Activated CD8-positive, alpha-beta T cell treated with anti-CD3 and anti-CD28 coated beads for 36 hours (primary cell): Measurements from ENCODE around the gene HNRNPL. TPM values are rescaled to one million over a fixed set of nuclear protein-coding genes. Genes with fewer than 3 reads are reported as not detected.

ENCODE experiments used
- ATAC-seq: fragments of 200-7000 bp; cut with Tn5 transposase; one replicate; pipeline ENCODE4 v1.10.0; 2021; ENCODE audit warnings: mild to moderate bottlenecking, moderate library complexity
- CTCF ChIA-PET: fragments of 350-600 bp; sonication (Branson Sonifier 250); formaldehyde crosslinking; loops from one replicate; lab custom pipeline; 2021; ENCODE audit warnings: antibody characterized with exemption; lab: Charles Lee
- POLR2A ChIA-PET: fragments of 350-600 bp; sonication (Branson Sonifier 250); formaldehyde crosslinking; loops from one replicate; lab custom pipeline; 2021; ENCODE audit warnings: antibody characterized with exemption; lab: Charles Lee
- DNase-seq: peaks from one replicate; pipeline ENCODE4 v3.0.0-alpha.2; 2020
- H3K27ac Mint-ChIP-seq: one replicate; pipeline ENCODE4 v1.8.0; 2021; ENCODE audit warnings: mild to moderate bottlenecking, mixed read lengths
- H3K27me3 Mint-ChIP-seq: one replicate; pipeline ENCODE4 v1.8.0; 2021; ENCODE audit warnings: mixed read lengths
- H3K36me3 Mint-ChIP-seq: one replicate; pipeline ENCODE4 v1.8.0; 2021; ENCODE audit warnings: low read depth, mixed read lengths
- H3K4me1 Mint-ChIP-seq: one replicate; pipeline ENCODE4 v1.8.0; 2021; ENCODE audit warnings: low read depth, mixed read lengths
- H3K4me3 Mint-ChIP-seq: one replicate; pipeline ENCODE4 v1.8.0; 2021; ENCODE audit warnings: mild to moderate bottlenecking, moderate library complexity, mixed read lengths
- H3K9me3 Mint-ChIP-seq: one replicate; pipeline ENCODE4 v1.8.0; 2021; ENCODE audit warnings: mixed read lengths
- intact Hi-C: fragments of 100-400 bp; cut with micrococcal nuclease; formaldehyde crosslinking; loops from one replicate; pipeline ENCODE4 v1.10.0; 2022
- total RNA-seq, 2 experiments: library from RNA; stranded (reverse); gene quantifications; one replicate each; pipeline ENCODE4 v1.2.3, GENCODE V29; 2021
- TF ChIP-seq, protein P1 (sequence below): fragments of 200-600 bp; IDR thresholded peaks from one replicate; pipeline ENCODE4 v1.8.0; 2022; ENCODE audit warnings: antibody characterized with exemption, mild to moderate bottlenecking

Gene HNRNPL
- total RNA-seq, 2 experiments from 2014 or later = 747 to 761 TPM

GRCh38 chr19:38806371-38806770, 43.4 kb downstream of the HNRNPL start:
- no peak for DNase-seq
- Mint-ChIP-seq H3K9me3 (no peaks in the 10 kb centered on the region), H3K36me3 (no peaks in the 10 kb centered on the region), H3K27me3 (no peaks in the 10 kb centered on the region), H3K4me1 (peaks cover 5% of the 10 kb centered on the region), H3K4me3 (no peak overlapping the region), H3K27ac (no peak overlapping the region)
- intact Hi-C loops = no loop called here
- TF ChIP-seq, protein P1, sequence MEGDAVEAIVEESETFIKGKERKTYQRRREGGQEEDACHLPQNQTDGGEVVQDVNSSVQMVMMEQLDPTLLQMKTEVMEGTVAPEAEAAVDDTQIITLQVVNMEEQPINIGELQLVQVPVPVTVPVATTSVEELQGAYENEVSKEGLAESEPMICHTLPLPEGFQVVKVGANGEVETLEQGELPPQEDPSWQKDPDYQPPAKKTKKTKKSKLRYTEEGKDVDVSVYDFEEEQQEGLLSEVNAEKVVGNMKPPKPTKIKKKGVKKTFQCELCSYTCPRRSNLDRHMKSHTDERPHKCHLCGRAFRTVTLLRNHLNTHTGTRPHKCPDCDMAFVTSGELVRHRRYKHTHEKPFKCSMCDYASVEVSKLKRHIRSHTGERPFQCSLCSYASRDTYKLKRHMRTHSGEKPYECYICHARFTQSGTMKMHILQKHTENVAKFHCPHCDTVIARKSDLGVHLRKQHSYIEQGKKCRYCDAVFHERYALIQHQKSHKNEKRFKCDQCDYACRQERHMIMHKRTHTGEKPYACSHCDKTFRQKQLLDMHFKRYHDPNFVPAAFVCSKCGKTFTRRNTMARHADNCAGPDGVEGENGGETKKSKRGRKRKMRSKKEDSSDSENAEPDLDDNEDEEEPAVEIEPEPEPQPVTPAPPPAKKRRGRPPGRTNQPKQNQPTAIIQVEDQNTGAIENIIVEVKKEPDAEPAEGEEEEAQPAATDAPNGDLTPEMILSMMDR = no peak
- ChIA-PET CTCF (no interaction called here), POLR2A (no interaction called here)
- no peak for ATAC-seq

GRCh38 chr19:38805180-38805579, 44.6 kb downstream of the HNRNPL start:
- intact Hi-C loops = no loop called here
- Mint-ChIP-seq H3K27ac (peak overlapping the region; percentile 57), H3K36me3 (no peaks in the 10 kb centered on the region), H3K9me3 (no peaks in the 10 kb centered on the region), H3K4me1 (peaks cover 5% of the 10 kb centered on the region), H3K4me3 (no peak overlapping the region), H3K27me3 (no peaks in the 10 kb centered on the region)
- ATAC-seq (no peak), DNase-seq (no peak)
- ChIA-PET POLR2A (interaction anchor here (0.6 kb wide), 1 partner anchor 53 kb away, joined by 3 read pairs; no protein-coding TSS in a partner anchor), CTCF (interaction anchor here (1.2 kb wide), 1 partner anchor 82 kb away, joined by 3 read pairs; no protein-coding TSS in a partner anchor)
- TF ChIP-seq, protein P1 = no peak

DNA sequence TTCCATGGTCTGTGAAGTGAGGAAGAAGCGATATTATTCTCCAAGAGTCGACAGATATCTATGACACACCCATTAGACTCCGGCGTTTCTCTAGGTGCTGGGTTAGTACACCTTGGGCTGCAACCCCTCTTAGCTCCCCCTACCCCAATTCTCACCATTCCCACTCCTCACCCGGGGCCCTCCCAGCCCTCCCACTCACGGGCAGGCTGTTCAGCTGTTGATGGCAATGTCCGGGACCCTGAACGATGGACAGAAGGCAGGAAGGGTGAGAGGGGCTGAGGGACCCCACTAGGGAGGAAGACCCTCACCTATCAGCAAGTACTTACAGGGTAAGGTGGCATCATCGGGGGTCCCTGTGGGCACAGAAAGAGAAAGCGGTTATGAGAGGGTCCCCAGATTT, 46.2 kb downstream of the HNRNPL start:
- TF ChIP-seq, protein P1 = no peak
- POLR2A ChIA-PET = no interaction called here
- intact Hi-C loops = no loop called here
- Mint-ChIP-seq H3K4me3 (no peak overlapping the region), H3K27me3 (no peaks in the 10 kb centered on the region), H3K9me3 (no peaks in the 10 kb centered on the region), H3K27ac (no peak overlapping the region), H3K4me1 (peaks cover 7% of the 10 kb centered on the region), H3K36me3 (no peaks in the 10 kb centered on the region)
- ATAC-seq = no peak
- no peak for DNase-seq
- CTCF ChIA-PET = no interaction called here

- Mint-ChIP-seq H3K9me3 (no peaks in the 10 kb centered on the region), H3K36me3 (no peaks in the 10 kb centered on the region), H3K4me3 (no peak overlapping the region), H3K4me1 (peaks cover 7% of the 10 kb centered on the region), H3K27ac (no peak overlapping the region), H3K27me3 (no peaks in the 10 kb centered on the region)
- ATAC-seq (no peak), DNase-seq (no peak)
- CTCF ChIA-PET = interaction anchor here (0.8 kb wide), 1 partner anchor 9 kb away, joined by 3 read pairs; no protein-coding TSS in a partner anchor
- TF ChIP-seq, protein P1 = no peak
- POLR2A ChIA-PET = no interaction called here
- intact Hi-C loops = no loop called here
Measured at GRCh38 chr19:38801359-38802095, 48.3 kb downstream of the HNRNPL start.

DNA sequence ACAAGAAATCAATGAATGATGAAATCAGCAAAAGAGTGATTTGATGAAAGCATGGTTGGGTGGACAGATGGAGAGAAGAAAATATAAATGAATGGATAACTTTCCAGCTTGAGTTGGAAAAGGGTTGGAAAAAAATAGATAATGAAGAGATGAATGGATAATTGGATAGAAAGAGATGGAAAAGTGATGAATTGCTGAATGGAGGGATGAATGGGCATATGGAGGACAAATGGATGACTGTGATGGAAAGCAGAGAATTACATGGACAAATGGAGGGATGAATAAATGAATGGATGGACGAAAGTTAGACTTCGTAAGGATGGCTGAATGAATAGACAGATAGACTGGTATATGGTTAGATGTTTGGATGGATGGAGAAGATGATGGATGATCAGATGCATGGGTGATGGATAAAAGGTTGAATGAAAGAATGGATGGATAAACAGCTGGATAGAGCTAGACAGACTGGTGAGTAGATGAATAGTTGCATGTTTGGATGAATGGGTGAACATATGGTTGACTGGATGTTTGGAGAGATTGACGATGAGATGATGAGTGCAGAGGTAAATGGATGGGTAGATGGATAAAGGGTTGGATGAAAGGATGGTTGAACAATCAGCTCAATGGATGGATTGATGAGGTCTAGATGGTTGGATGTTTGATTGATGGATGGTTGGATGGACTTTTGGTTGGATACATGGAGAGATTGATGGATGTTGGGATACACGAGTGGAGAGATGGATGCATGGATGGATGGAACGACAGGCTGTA, 49.0 kb downstream of the HNRNPL start:
- TF ChIP-seq, protein P1 = no peak
- H3K4me1 Mint-ChIP-seq = peaks cover 7% of the 10 kb centered on the region
- CTCF ChIA-PET = interaction anchor here (0.8 kb wide), 1 partner anchor 8 kb away, joined by 3 read pairs; no protein-coding TSS in a partner anchor
- H3K27me3 Mint-ChIP-seq = no peaks in the 10 kb centered on the region
- DNase-seq (no peak), ATAC-seq (no peak)
- POLR2A ChIA-PET = interaction anchor here (0.6 kb wide), 1 partner anchor 1256 kb away, joined by 4 read pairs; no protein-coding TSS in a partner anchor
- H3K36me3 Mint-ChIP-seq = no peaks in the 10 kb centered on the region
- no peak overlapping the region for H3K4me3 Mint-ChIP-seq
- no peak overlapping the region for H3K27ac Mint-ChIP-seq
- intact Hi-C loops = no loop called here
- no peaks in the 10 kb centered on the region for H3K9me3 Mint-ChIP-seq
